ENCODE data around the gene DHTKD1.

Gene DHTKD1

GRCh38 chr10:12098966-12099365 lies 30.2 kb downstream of the DHTKD1 start:
- TF ChIP-seq USF1 (IDR thresholded peaks at IDR 0.05) (no peak), EP300 (IDR thresholded peaks at IDR 0.05; ENCODE audit: borderline replicate concordance) (no peak), TAF1 (IDR thresholded peaks at IDR 0.05; ENCODE audit: low read depth) (no peak), RAD21 (IDR thresholded peaks at IDR 0.05; ENCODE audit: low read depth) (no peak), EGR1 (IDR thresholded peaks at IDR 0.05) (no peak), FOXM1 (IDR thresholded peaks at IDR 0.05; ENCODE audit: borderline replicate concordance, low read depth) (no peak), TEAD4 (IDR thresholded peaks at IDR 0.05) (no peak), REST (IDR thresholded peaks at IDR 0.05; ENCODE audit: low read depth) (no peak), NFIC (IDR thresholded peaks at IDR 0.05) (no peak), MAX (IDR thresholded peaks at IDR 0.05) (no peak), CREB1 (IDR thresholded peaks at IDR 0.05; ENCODE audit: low read depth) (no peak), CEBPB (IDR thresholded peaks at IDR 0.05) (no peak), ZBTB7A (IDR thresholded peaks at IDR 0.05; ENCODE audit: low read depth) (no peak), TCF12 (IDR thresholded peaks at IDR 0.05; ENCODE audit: low read depth) (no peak), YY1 (IDR thresholded peaks at IDR 0.05; ENCODE audit: low read depth) (no peak)

GRCh38 chr10:12103802-12104201 lies 35.0 kb downstream of the DHTKD1 start:
- TF ChIP-seq CEBPB (IDR thresholded peaks at IDR 0.05) = no peak

GRCh38 chr10:12107781-12108180 lies 39.0 kb downstream of the DHTKD1 start:
- TF ChIP-seq EGR1 (IDR thresholded peaks at IDR 0.05) = no peak
- no peak for TF ChIP-seq TCF12 (IDR thresholded peaks at IDR 0.05; ENCODE audit: low read depth)
- no peak for TF ChIP-seq TAF1 (IDR thresholded peaks at IDR 0.05; ENCODE audit: low read depth)
- no peak for TF ChIP-seq CEBPB (IDR thresholded peaks at IDR 0.05)
- no peak for TF ChIP-seq NFIC (IDR thresholded peaks at IDR 0.05)
- TF ChIP-seq EP300 (IDR thresholded peaks at IDR 0.05; ENCODE audit: borderline replicate concordance) = no peak
- TF ChIP-seq YY1 (IDR thresholded peaks at IDR 0.05; ENCODE audit: low read depth) = no peak
- no peak for TF ChIP-seq TEAD4 (IDR thresholded peaks at IDR 0.05)
- no peak for TF ChIP-seq RAD21 (IDR thresholded peaks at IDR 0.05; ENCODE audit: low read depth)
- no peak for TF ChIP-seq USF1 (IDR thresholded peaks at IDR 0.05)
- no peak for TF ChIP-seq CREB1 (IDR thresholded peaks at IDR 0.05; ENCODE audit: low read depth)
- no peak for TF ChIP-seq ZBTB7A (IDR thresholded peaks at IDR 0.05; ENCODE audit: low read depth)
- TF ChIP-seq MAX (IDR thresholded peaks at IDR 0.05) = no peak
- no peak for TF ChIP-seq FOXM1 (IDR thresholded peaks at IDR 0.05; ENCODE audit: borderline replicate concordance, low read depth)
- TF ChIP-seq REST (IDR thresholded peaks at IDR 0.05; ENCODE audit: low read depth) = no peak

GRCh38 chr10:12109286-12109685 lies 40.5 kb downstream of the DHTKD1 start:
- TF ChIP-seq EGR1 (IDR thresholded peaks at IDR 0.05) (no peak), ZBTB7A (IDR thresholded peaks at IDR 0.05; ENCODE audit: low read depth) (no peak)

GRCh38 chr10:12111528-12111927 lies 42.8 kb downstream of the DHTKD1 start:
- TF ChIP-seq ZBTB7A (IDR thresholded peaks at IDR 0.05; ENCODE audit: low read depth) (no peak), USF1 (IDR thresholded peaks at IDR 0.05) (no peak), CREB1 (IDR thresholded peaks at IDR 0.05; ENCODE audit: low read depth) (no peak)

- no peak for TF ChIP-seq ZBTB7A (IDR thresholded peaks at IDR 0.05; ENCODE audit: low read depth)
- no peak for TF ChIP-seq CREB1 (IDR thresholded peaks at IDR 0.05; ENCODE audit: low read depth)
- TF ChIP-seq REST (IDR thresholded peaks at IDR 0.05; ENCODE audit: low read depth) = no peak
- TF ChIP-seq MAX (IDR thresholded peaks at IDR 0.05) = no peak
- no peak for TF ChIP-seq USF1 (IDR thresholded peaks at IDR 0.05)
Measured at GRCh38 chr10:12113627-12114026, 44.9 kb downstream of the DHTKD1 start.
